HEK293 (cell line): ENCODE measurements around the gene MAPKAP1.

ENCODE experiments used
- CTCF ChIA-PET: fragments of 350-600 bp; formaldehyde crosslinking; extraction: SDS; loops from one replicate; lab custom pipeline; 2021; ENCODE audit warnings: antibody characterized with exemption; lab: Yijun Ruan, JAX
- POLR2A ChIA-PET: fragments of 300-600 bp; formaldehyde crosslinking; extraction: SDS; loops from one replicate; lab custom pipeline; 2020; ENCODE audit warnings: antibody characterized with exemption, inconsistent platforms; lab: Yijun Ruan, JAX
- H3K27ac ChIP-seq: fragments of 200-500 bp; sonication (Bioruptor generic); 2 replicates; pipeline ENCODE4 v1.5.1; 2014; ENCODE audit warnings: low read depth, low read length, control low read depth, inconsistent platforms; ENCODE audit errors: extremely low read depth
- H3K36me3 ChIP-seq, 2 experiments: fragments of 200-500 bp in 1 of 2; sonication (Bioruptor generic) in 1 of 2; 1 replicate in 1 of 2; 2 replicates in 1 of 2; pipeline ENCODE4 v1.5.1; 2014 to 2017; ENCODE audit warnings: inconsistent platforms in 2 of 2, low read length in 2 of 2; ENCODE audit not compliant: control insufficient read depth in 2 of 2, insufficient read depth in 1 of 2
- H3K4me1 ChIP-seq: fragments of 200-500 bp; sonication (Bioruptor generic); 2 replicates; pipeline ENCODE4 v1.5.1; 2014; ENCODE audit warnings: mild to moderate bottlenecking, low read length, inconsistent platforms; ENCODE audit not compliant: control insufficient read depth, insufficient read depth
- H3K4me3 ChIP-seq: 2 replicates; pipeline ENCODE4 v1.5.1; 2011; ENCODE audit warnings: low read depth, mild to moderate bottlenecking, control low read depth, low read length, moderate library complexity
- H3K9me3 ChIP-seq: fragments of 200-500 bp; sonication (Bioruptor generic); 2 replicates; pipeline ENCODE4 v1.5.1; 2014; ENCODE audit warnings: low read depth, low read length, inconsistent platforms; ENCODE audit not compliant: control insufficient read depth, insufficient read depth
- FEZF1 ChIP-seq: fragments of 450-650 bp; formaldehyde crosslinking; IDR thresholded peaks from 2 replicates; pipeline ENCODE4 v1.5.1; 2016; ENCODE audit warnings: missing biosample characterization, missing genetic modification characterization
- HOXC10 ChIP-seq: sonication (generic); formaldehyde crosslinking; IDR thresholded peaks from 2 replicates; pipeline ENCODE4 v1.8.1; 2023; ENCODE audit warnings: mild to moderate bottlenecking, missing genetic modification reagents
- OSR2 ChIP-seq: fragments of 450-650 bp; formaldehyde crosslinking; IDR thresholded peaks from 2 replicates; pipeline ENCODE4 v1.5.1; 2016; ENCODE audit warnings: missing biosample characterization, missing genetic modification characterization
- PRDM6 ChIP-seq: fragments of 450-650 bp; formaldehyde crosslinking; IDR thresholded peaks from 2 replicates; pipeline ENCODE4 v1.5.1; 2017; ENCODE audit warnings: missing biosample characterization, missing genetic modification characterization
- SP3 ChIP-seq: fragments of 450-650 bp; formaldehyde crosslinking; IDR thresholded peaks from 2 replicates; pipeline ENCODE4 v1.5.1; 2016; ENCODE audit warnings: missing biosample characterization, missing genetic modification characterization
- ZBTB17 ChIP-seq: fragments of 450-650 bp; formaldehyde crosslinking; IDR thresholded peaks from 2 replicates; pipeline ENCODE4 v1.5.1; 2016; ENCODE audit warnings: missing biosample characterization, missing genetic modification characterization
- ZBTB20 ChIP-seq: fragments of 450-650 bp; formaldehyde crosslinking; IDR thresholded peaks from 2 replicates; pipeline ENCODE4 v1.5.1; 2016; ENCODE audit warnings: missing biosample characterization, missing genetic modification characterization
- ZBTB49 ChIP-seq: fragments of 450-650 bp; formaldehyde crosslinking; IDR thresholded peaks from 2 replicates; pipeline ENCODE4 v1.5.1; 2016; ENCODE audit warnings: missing biosample characterization, missing genetic modification characterization, low read depth
- ZBTB6 ChIP-seq: fragments of 450-650 bp; formaldehyde crosslinking; IDR thresholded peaks from 2 replicates; pipeline ENCODE4 v1.5.1; 2017; ENCODE audit warnings: missing biosample characterization, missing genetic modification characterization
- ZFP3 ChIP-seq: fragments of 450-650 bp; formaldehyde crosslinking; IDR thresholded peaks from 2 replicates; pipeline ENCODE4 v1.5.1; 2016; ENCODE audit warnings: low read depth, missing biosample characterization, missing genetic modification characterization
- ZFP69B ChIP-seq: fragments of 450-650 bp; formaldehyde crosslinking; IDR thresholded peaks from 2 replicates; pipeline ENCODE4 v1.5.1; 2016; ENCODE audit warnings: missing biosample characterization, missing genetic modification characterization
- ZNF140 ChIP-seq: fragments of 450-650 bp; formaldehyde crosslinking; IDR thresholded peaks from 2 replicates; pipeline ENCODE4 v1.5.1; 2016; ENCODE audit warnings: missing biosample characterization, missing genetic modification characterization
- ZNF146 ChIP-seq: fragments of 450-650 bp; formaldehyde crosslinking; IDR thresholded peaks from 2 replicates; pipeline ENCODE4 v1.5.1; 2016; ENCODE audit warnings: missing biosample characterization, missing genetic modification characterization
- ZNF184 ChIP-seq: fragments of 450-650 bp; IDR thresholded peaks from 2 replicates; pipeline ENCODE4 v1.5.1; 2018; ENCODE audit warnings: missing biosample characterization, mild to moderate bottlenecking, missing genetic modification characterization
- ZNF311 ChIP-seq: fragments of 450-650 bp; formaldehyde crosslinking; IDR thresholded peaks from 2 replicates; pipeline ENCODE4 v1.5.1; 2017; ENCODE audit warnings: missing biosample characterization, missing genetic modification characterization, borderline replicate concordance
- ZNF391 ChIP-seq: fragments of 450-650 bp; formaldehyde crosslinking; IDR thresholded peaks from 2 replicates; pipeline ENCODE4 v1.5.1; 2016; ENCODE audit warnings: low read depth, missing biosample characterization, missing genetic modification characterization, borderline replicate concordance
- ZNF501 ChIP-seq: fragments of 450-650 bp; formaldehyde crosslinking; IDR thresholded peaks from 2 replicates; pipeline ENCODE4 v1.5.1; 2016; ENCODE audit warnings: missing biosample characterization, missing genetic modification characterization
- ZNF518A ChIP-seq: fragments of 450-650 bp; formaldehyde crosslinking; conservative IDR thresholded peaks from 2 replicates; pipeline ENCODE4 v1.5.1; 2016; ENCODE audit warnings: low read depth, missing biosample characterization, missing genetic modification characterization
- ZNF530 ChIP-seq: fragments of 450-650 bp; formaldehyde crosslinking; IDR thresholded peaks from 2 replicates; pipeline ENCODE4 v1.5.1; 2016; ENCODE audit warnings: low read depth, missing biosample characterization, missing genetic modification characterization
- ZNF549 ChIP-seq: fragments of 450-650 bp; IDR thresholded peaks from 2 replicates; pipeline ENCODE4 v1.5.1; 2018; ENCODE audit warnings: missing biosample characterization, missing genetic modification characterization, mild to moderate bottlenecking, inconsistent platforms, moderate library complexity
- ZNF660 ChIP-seq: fragments of 450-650 bp; IDR thresholded peaks from 2 replicates; pipeline ENCODE4 v1.5.1; 2018; ENCODE audit warnings: missing biosample characterization, mild to moderate bottlenecking, missing genetic modification characterization
- ZNF776 ChIP-seq: fragments of 450-650 bp; formaldehyde crosslinking; IDR thresholded peaks from 2 replicates; pipeline ENCODE4 v1.5.0; 2017; ENCODE audit warnings: missing biosample characterization, missing genetic modification characterization, borderline replicate concordance

Gene MAPKAP1

GRCh38 chr9:125754096-125754495 lies 47.1 kb upstream of the MAPKAP1 start:
- peaks cover 42% of the 10 kb centered on the region; the same call in 1 of the 2 replicates for H3K4me1 ChIP-seq
- ChIA-PET POLR2A (no interaction called here), CTCF (interaction anchor here (0.7 to 1.2 kb wide), 2 partner anchors 195 to 529 kb away, joined by 3 to 4 read pairs; no protein-coding TSS in a partner anchor)
- H3K4me3 ChIP-seq = no peak overlapping the region
- TF ChIP-seq ZBTB17 (tag by site-specific recombination) = no peak
- no peak for TF ChIP-seq ZNF549
- TF ChIP-seq SP3 = no peak
- TF ChIP-seq ZBTB49 (tag by site-specific recombination) = no peak
- no peak for TF ChIP-seq ZNF518A (tag by site-specific recombination)
- no peak for TF ChIP-seq ZNF146 (tag by site-specific recombination)
- no peak for TF ChIP-seq ZNF184 (tag by site-specific recombination)
- peak; percentile 56; the same call in 1 of the 2 replicates for TF ChIP-seq OSR2 (tag by site-specific recombination)
- peak; percentile 26; the same call in 1 of the 2 replicates for TF ChIP-seq PRDM6 (tag by site-specific recombination)
- peak; percentile 88 for TF ChIP-seq ZNF660 (tag by site-specific recombination)
- no peak for TF ChIP-seq HOXC10 (CRISPR knock-in tag)
- TF ChIP-seq ZFP3 = no peak
- no peak for TF ChIP-seq ZNF501 (tag by site-specific recombination)
- peak; percentile 85 for TF ChIP-seq FEZF1 (tag by site-specific recombination)
- H3K9me3 ChIP-seq = no peaks in the 10 kb centered on the region
- no peak overlapping the region for H3K27ac ChIP-seq
- peaks cover 4% of the 10 kb centered on the region in 2 experiments; a peak in 2 of 3 replicates for H3K36me3 ChIP-seq

GRCh38 chr9:125752070-125752628 lies 45.1 kb upstream of the MAPKAP1 start:
- POLR2A ChIA-PET = no interaction called here
- H3K27ac ChIP-seq = peak overlapping the region; percentile 71; the same call in 1 of the 2 replicates
- H3K4me1 ChIP-seq = peaks cover 36% of the 10 kb centered on the region; the same call in 1 of the 2 replicates
- H3K36me3 ChIP-seq = peaks cover 4% of the 10 kb centered on the region in 2 experiments; a peak in 2 of 3 replicates
- CTCF ChIA-PET = no interaction called here
- H3K4me3 ChIP-seq = no peak overlapping the region
- H3K9me3 ChIP-seq = no peaks in the 10 kb centered on the region
- no peak for TF ChIP-seq ZNF140
- 0 out of 2 replicates have a peak, but pooled peaks have one; percentile 36 for TF ChIP-seq ZNF391
- TF ChIP-seq ZNF530 (tag by site-specific recombination) = no peak
- no peak for TF ChIP-seq ZFP69B (tag by site-specific recombination)
- no peak for TF ChIP-seq ZNF776
- TF ChIP-seq ZBTB20 (tag by site-specific recombination) = no peak
- no peak for TF ChIP-seq ZNF311 (tag by site-specific recombination)
- no peak for TF ChIP-seq ZBTB6 (tag by site-specific recombination)
